Activated CD4-positive, alpha-beta T cell treated with anti-CD3 and anti-CD28 coated beads, Interleukin-2, Interleukin-6, amounts not matched to agents 100 ng/mL and 50 ng/mL, durations not matched to agents 16 hours and 8 hours (primary cell): Measurements from ENCODE around the gene CDC16.
"Not testable (repeated sequence)": the region's sequence is repeated elsewhere in the genome, so short reads cannot be mapped to it uniquely, and the experiment has no call there.

Experiments
- DNase-seq: peaks from one replicate; pipeline ENCODE4 v3.0.0-alpha.2; 2020

CDC16 gene

GRCh38 chr13:114234645-114235421 is at the start of gene CDC16:
CDC16 (plus strand) TSS chr13:114234897; CDS start chr13:114235085, 188 bp downstream.
- DNase-seq: peak; percentile 95

- no peak for DNase-seq
These were observed 49.3 kb upstream of the CDC16 start for GRCh38 chr13:114185182-114185971.

GRCh38 chr13:114194853-114195252 is 39.8 kb upstream of the CDC16 start:
- no peak for DNase-seq

- no peak for DNase-seq
These were observed 38.1 kb upstream of the CDC16 start for GRCh38 chr13:114196629-114197028.

GRCh38 chr13:114198556-114198955 is 36.1 kb upstream of the CDC16 start:
- no peak for DNase-seq

GRCh38 chr13:114199526-114199925 is 35.2 kb upstream of the CDC16 start:
- not testable (repeated sequence) for DNase-seq

GRCh38 chr13:114199954-114200353 is 34.7 kb upstream of the CDC16 start:
- no peak for DNase-seq

- no peak for DNase-seq
These were observed 34.2 kb upstream of the CDC16 start for GRCh38 chr13:114200399-114200911.

- no peak for DNase-seq
These were observed 32.1 kb upstream of the CDC16 start for GRCh38 chr13:114202581-114202980.

- DNase-seq: no peak
These were observed 31.2 kb upstream of the CDC16 start for GRCh38 chr13:114203536-114203935.

- DNase-seq: no peak
These were observed 29.8 kb upstream of the CDC16 start for GRCh38 chr13:114204894-114205293.

- no peak for DNase-seq
These were observed 26.6 kb upstream of the CDC16 start for GRCh38 chr13:114208134-114208533.

- no peak for DNase-seq
These were observed 23.1 kb upstream of the CDC16 start for GRCh38 chr13:114211446-114212157.

GRCh38 chr13:114212158-114212495 is 22.6 kb upstream of the CDC16 start:
- DNase-seq: no peak

- DNase-seq: no peak
These were observed 20.7 kb upstream of the CDC16 start for GRCh38 chr13:114213980-114214379.

- no peak for DNase-seq
These were observed 15.3 kb upstream of the CDC16 start for GRCh38 chr13:114219392-114219791.

GRCh38 chr13:114222461-114222968 is 12.2 kb upstream of the CDC16 start:
- DNase-seq: no peak

GRCh38 chr13:114224201-114224600 is 10.5 kb upstream of the CDC16 start:
- no peak for DNase-seq

GRCh38 chr13:114225610-114226009 is 9.1 kb upstream of the CDC16 start:
- no peak for DNase-seq

- DNase-seq: no peak
These were observed 8.6 kb upstream of the CDC16 start for GRCh38 chr13:114226088-114226487.

- peak; percentile 86 for DNase-seq
These were observed 7.9 kb upstream of the CDC16 start for GRCh38 chr13:114226699-114227323.

GRCh38 chr13:114227528-114227927 is 7.2 kb upstream of the CDC16 start:
- no peak for DNase-seq

GRCh38 chr13:114228176-114228575 is 6.5 kb upstream of the CDC16 start:
- no peak for DNase-seq
